CD4-positive, alpha-beta T cell treated with Interleukin-4 for 4 hours (primary cell): ENCODE measurements around the gene DEFB121.

ENCODE experiments used
- DNase-seq: peaks from one replicate; pipeline ENCODE4 v3.0.0-alpha.2; 2020

Gene DEFB121

GRCh38 chr20:31355981-31356380 is 50.0 kb downstream of the DEFB121 start:
- no peak for DNase-seq
